SIG-M5 treated with dmso at 0.1 percent for 504 hours (cell line): ENCODE data around the gene ZCCHC4.
A peak's percentile ranks its signal among the peaks of the same experiment; 100 is the strongest.
"Not testable (repeated sequence)": the region's sequence is repeated elsewhere in the genome, so short reads cannot be mapped to it uniquely, and the experiment has no call there.

Source experiments
- DNase-seq: peaks from one replicate; lab custom pipeline; 2025; ENCODE audit not compliant: unreplicated experiment; lab: John Stamatoyannopoulos, UW

Gene ZCCHC4

GRCh38 chr4:25320773-25321172 is 8.2 kb downstream of the ZCCHC4 start:
- peak; percentile 88 for DNase-seq

DNA sequence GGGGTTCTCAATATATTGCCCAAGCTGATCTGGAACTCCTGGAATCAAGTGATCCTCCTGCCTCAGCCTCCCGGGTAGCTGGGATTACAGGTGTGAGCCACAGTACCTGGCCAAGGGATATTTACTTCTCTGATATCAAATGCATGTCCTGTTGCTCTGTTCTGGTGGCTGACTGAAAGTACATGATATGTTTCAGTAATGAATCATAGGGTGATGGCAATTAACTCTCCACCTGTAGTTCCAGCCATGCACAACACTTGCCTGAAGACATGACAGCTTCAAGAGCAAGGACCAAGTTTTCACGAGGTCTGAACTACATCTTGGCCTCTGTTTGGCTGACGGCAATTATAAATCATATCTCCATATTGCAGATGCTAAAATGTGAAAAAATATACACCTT is 9.1 kb downstream of the ZCCHC4 start:
- DNase-seq = no peak

- DNase-seq = not testable (repeated sequence)
Measured at GRCh38 chr4:25328463-25328862, 15.9 kb downstream of the ZCCHC4 start.

- DNase-seq = no peak
Measured at GRCh38 chr4:25330335-25330734, 17.8 kb downstream of the ZCCHC4 start.

DNA sequence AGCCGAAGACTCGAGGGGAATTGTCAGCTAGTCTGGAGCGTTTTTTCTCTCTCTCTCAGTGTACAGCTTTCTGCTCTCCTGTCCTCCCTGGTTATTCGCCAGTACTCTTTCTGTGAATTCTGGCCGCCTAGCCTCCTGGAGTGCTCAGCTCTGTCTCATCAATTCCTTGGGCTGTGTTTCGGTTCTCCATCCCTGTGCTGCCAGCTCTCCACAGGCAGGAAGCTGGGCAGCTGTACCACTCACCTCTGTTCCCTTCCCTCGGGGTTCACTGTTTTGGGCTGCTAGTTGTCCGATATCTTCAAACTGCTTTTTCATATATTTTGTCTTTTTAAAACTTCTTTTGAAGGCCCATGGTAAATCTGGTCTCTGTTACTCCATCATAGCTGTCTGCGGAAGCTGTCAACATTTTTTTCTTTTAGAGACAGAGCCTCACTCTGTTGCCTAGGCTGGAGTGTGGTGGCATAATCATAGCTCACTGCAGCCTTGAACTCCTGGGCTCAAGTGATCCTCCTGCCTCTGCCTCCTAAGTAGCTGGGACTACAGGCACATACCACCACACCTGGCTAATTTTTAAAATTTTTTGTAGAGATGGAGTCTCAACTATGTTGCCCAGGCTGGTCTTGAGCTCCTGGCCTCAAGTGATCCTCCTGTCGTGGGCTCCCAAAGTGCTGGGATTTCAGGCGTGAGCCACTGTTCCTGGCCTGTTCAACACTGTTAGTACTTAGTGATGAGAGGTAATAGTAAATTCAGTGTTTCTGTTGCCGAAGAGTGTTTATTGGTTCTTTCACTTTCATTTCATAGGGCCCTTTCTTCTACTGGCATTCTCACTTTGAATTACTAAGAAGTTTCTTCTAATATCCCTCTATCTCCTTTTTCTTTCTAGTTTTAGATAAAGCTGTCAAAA is 18.6 kb downstream of the ZCCHC4 start:
- no peak for DNase-seq

- DNase-seq = no peak
Measured at GRCh38 chr4:25343671-25344070, 31.1 kb downstream of the ZCCHC4 start.

GRCh38 chr4:25345744-25346143 is 33.2 kb downstream of the ZCCHC4 start:
- no peak for DNase-seq

DNA sequence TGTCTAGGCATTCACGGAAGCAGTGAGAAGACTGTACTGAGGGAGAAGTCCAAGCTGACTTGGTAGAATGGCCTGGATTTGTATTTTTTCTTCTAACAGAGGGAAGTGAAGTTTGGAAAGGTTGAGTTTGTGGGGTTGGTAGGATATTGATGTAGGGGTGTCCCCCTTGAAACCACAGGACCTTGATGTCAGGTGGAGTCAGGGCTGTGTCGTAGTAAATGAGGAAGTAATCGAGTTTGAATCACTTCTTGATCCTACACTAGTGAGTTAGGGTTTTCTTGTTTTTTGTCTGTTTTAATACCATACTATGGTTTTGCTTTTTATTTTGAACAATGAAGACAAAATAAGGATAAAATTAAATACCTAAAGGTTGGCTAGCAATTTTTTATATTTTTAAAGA is 34.3 kb downstream of the ZCCHC4 start:
- DNase-seq = no peak

GRCh38 chr4:25347473-25347872 is 34.9 kb downstream of the ZCCHC4 start:
- no peak for DNase-seq

DNA sequence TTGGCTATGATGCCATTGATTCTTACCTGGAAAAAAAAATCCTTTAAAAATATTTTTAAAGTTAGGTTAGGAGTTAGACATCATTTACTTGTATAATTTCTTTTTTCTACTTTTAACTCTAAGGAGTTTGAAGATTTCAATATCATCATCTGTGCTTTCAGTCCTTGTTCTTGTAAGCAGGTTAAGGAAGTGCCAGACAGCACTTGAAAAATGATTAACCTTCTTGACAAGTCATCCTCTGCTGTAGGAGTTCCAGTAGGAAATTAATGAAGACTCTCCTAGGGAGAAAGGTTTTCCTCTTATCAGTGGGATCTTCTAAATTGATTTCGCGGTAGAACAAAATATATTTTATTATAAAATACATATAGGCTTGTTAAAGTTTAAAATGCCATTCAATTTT is 35.4 kb downstream of the ZCCHC4 start:
- DNase-seq = no peak

- no peak for DNase-seq
Measured at GRCh38 chr4:25350561-25350960, 38.0 kb downstream of the ZCCHC4 start.

- DNase-seq = no peak
Measured at GRCh38 chr4:25351777-25352416, 39.3 kb downstream of the ZCCHC4 start.

- DNase-seq = no peak
Measured at GRCh38 chr4:25356068-25356467, 43.5 kb downstream of the ZCCHC4 start.

GRCh38 chr4:25358515-25359275 is 46.1 kb downstream of the ZCCHC4 start:
- no peak for DNase-seq

DNA sequence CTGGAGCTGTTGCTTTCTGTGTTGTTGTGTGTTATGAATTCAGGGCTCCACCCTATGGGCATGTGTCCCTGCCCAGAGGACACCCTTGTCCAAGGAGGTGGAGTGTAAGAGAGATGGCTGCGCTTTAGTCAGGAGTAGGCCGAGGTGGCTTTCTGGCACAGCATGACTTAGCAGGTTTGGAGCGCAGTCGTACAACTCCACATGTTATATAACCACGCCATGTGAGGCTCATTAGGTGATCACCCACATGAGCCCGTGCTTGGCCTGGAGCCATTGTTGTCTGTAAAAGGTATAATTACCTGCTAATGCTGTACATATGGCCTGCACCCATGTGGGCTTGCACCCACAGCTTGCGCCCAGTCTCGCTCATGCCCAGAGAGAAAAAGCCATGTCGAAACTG is 48.7 kb downstream of the ZCCHC4 start:
- DNase-seq = no peak

GRCh38 chr4:25367004-25367621 is 54.5 kb downstream of the ZCCHC4 start:
- DNase-seq = peak; percentile 36

DNA sequence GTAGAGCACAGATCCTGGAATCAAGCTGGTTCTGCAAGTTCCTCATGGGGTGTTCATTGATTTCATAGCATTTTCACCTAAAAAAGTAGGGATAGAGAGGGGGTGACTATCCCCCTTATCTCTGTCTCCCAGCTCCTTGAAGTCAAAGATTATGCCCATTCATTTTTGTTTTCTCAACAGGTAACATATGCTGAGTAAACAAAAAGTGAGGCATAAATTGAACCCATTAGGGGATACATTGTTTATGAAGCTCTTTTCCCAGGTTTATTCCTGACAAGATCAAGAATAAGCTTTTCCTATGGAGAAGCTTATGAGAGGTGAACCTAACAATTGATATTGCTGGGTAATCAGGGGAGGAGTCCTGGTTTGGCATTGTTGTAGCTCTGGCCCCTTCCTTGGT is 55.3 kb downstream of the ZCCHC4 start:
- DNase-seq = no peak

GRCh38 chr4:25368315-25368714 is 55.7 kb downstream of the ZCCHC4 start:
- DNase-seq = no peak

GRCh38 chr4:25370242-25370641 is 57.7 kb downstream of the ZCCHC4 start:
- no peak for DNase-seq

DNA sequence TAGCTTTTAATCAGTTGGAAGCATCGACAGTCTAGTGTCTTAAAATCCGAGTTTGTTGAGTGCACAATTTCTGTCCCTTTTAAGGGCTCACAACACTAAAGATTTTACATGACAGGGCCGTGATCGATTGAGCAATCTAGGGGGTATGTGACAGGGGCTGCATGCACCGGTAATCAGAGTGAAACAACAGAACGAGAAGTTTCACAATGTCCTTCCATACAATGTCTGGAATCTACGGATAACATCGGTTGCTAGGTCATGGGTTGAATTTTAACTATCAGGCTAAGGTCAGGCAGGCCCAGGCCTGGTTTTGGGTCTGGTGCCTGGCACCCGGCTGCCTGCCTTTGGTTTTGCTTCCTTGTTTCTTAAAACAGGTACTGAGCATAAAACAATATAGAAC is 60.0 kb downstream of the ZCCHC4 start:
- peak; percentile 6 for DNase-seq
